HepG2 (cell line): ENCODE data around the gene PEAK3. TPM values are rescaled to one million over a fixed set of nuclear protein-coding genes. Genes with fewer than 3 reads are reported as not detected.

ENCODE experiments used
- ATAC-seq: fragments of 200-7000 bp; cut with Tn5 transposase; 3 replicates; pipeline ENCODE4 v1.9.1; 2020; ENCODE audit warnings: mild to moderate bottlenecking, moderate library complexity
- BruUV-seq: library from RNA; stranded (reverse); fragments of 400-500 nt; replicated peaks from 2 replicates; lab custom pipeline; 2021; lab: Mats Ljungman, UMichigan
- CTCF ChIA-PET: fragments of 300-600 bp; formaldehyde crosslinking; extraction: SDS; loops from one replicate; lab custom pipeline; 2021; ENCODE audit warnings: low total read pairs, inconsistent platforms, low intra/inter-chr PET ratio; lab: Yijun Ruan, JAX
- POLR2A ChIA-PET: fragments of 350-600 bp; sonication (Branson Sonifier 250); formaldehyde crosslinking; loops from one replicate; lab custom pipeline; 2020; ENCODE audit warnings: antibody characterized with exemption, inconsistent platforms; lab: Yijun Ruan, JAX
- DNase-seq: peaks from one replicate; pipeline ENCODE4 v3.0.0-alpha.2; 2015; ENCODE audit warnings: low spot score
- FAIRE-seq: peaks from 3 replicates; lab custom pipeline; 2011; peaks lifted over from hg19 to GRCh38; lab: Jason Lieb, UNC
- H2AFZ ChIP-seq: one replicate; pipeline ENCODE4 v1.6.1; 2011; ENCODE audit warnings: low read length, inconsistent platforms
- H3K27ac ChIP-seq: fragments of 300-600 bp; 3 replicates; pipeline ENCODE4 v1.8.0; 2011; ENCODE audit warnings: mixed run types, mild to moderate bottlenecking, mixed read lengths, low read length, inconsistent platforms; ENCODE audit not compliant: insufficient read depth; ENCODE audit errors: extremely low read length
- H3K27me3 ChIP-seq, 2 experiments: fragments of 200-600 bp in 1 of 2; 2 replicates in 1 of 2; 3 replicates in 1 of 2; pipeline versions ENCODE4 v1.6.0 to v1.8.0; 2011; ENCODE audit warnings: low read length in 2 of 2, mild to moderate bottlenecking in 2 of 2, moderate library complexity in 2 of 2, inconsistent platforms in 1 of 2; ENCODE audit not compliant: insufficient read depth in 2 of 2, control insufficient read depth in 1 of 2
- H3K36me3 ChIP-seq, 2 experiments: fragments of 200-600 bp in 1 of 2; replicated peaks in 1 of 2; 2 replicates in 1 of 2; 3 replicates in 1 of 2; pipeline versions ENCODE4 v1.5.1 to v1.8.0; 2011; ENCODE audit warnings: low read length in 2 of 2, inconsistent platforms in 1 of 2; ENCODE audit not compliant: insufficient read depth in 2 of 2, control insufficient read depth in 1 of 2
- H3K4me1 ChIP-seq: 2 replicates; pipeline ENCODE4 v1.5.1; 2012; ENCODE audit warnings: low read length, inconsistent platforms; ENCODE audit not compliant: insufficient read depth
- H3K4me2 ChIP-seq: 2 replicates; pipeline ENCODE4 v1.6.0; 2011; ENCODE audit warnings: low read depth, low read length, inconsistent platforms
- H3K4me3 ChIP-seq, 3 experiments: fragments of 200-600 bp in 1 of 3; sonication (generic), shearing (Covaris generic) in 1 of 3; replicated peaks in 1 of 3; 2 replicates each; pipeline ENCODE4 v1.5.1; 2011 to 2016; ENCODE audit warnings: low read length in 3 of 3, inconsistent platforms in 2 of 3, low read depth in 2 of 3, mild to moderate bottlenecking in 2 of 3, control low read depth in 1 of 3, mixed read lengths in 1 of 3; ENCODE audit not compliant: insufficient read depth in 1 of 3
- H3K79me2 ChIP-seq: one replicate; pipeline ENCODE4 v1.6.1; 2011; ENCODE audit warnings: low read length, inconsistent platforms; ENCODE audit not compliant: insufficient read depth
- H3K9ac ChIP-seq: 2 replicates; pipeline ENCODE4 v1.6.0; 2011; ENCODE audit warnings: mild to moderate bottlenecking, low read depth, low read length, inconsistent platforms; ENCODE audit not compliant: insufficient read depth
- H3K9me3 ChIP-seq: 2 replicates; pipeline ENCODE4 v1.5.1; 2012; ENCODE audit warnings: mild to moderate bottlenecking, low read length
- H4K20me1 ChIP-seq: 2 replicates; pipeline ENCODE4 v1.6.0; 2011; ENCODE audit warnings: inconsistent platforms, mild to moderate bottlenecking, low read length, moderate library complexity; ENCODE audit not compliant: insufficient read depth
- AGO2 ChIP-seq: fragments of 200-400 bp; formaldehyde crosslinking; optimal IDR thresholded peaks from 2 replicates; pipeline ENCODE3; 2017; ENCODE audit warnings: mild to moderate bottlenecking, low read depth, low read length, moderate library complexity
- NR2F6 ChIP-seq, 2 experiments: IDR thresholded peaks; 2 replicates each; pipeline ENCODE4 v1.6.1; 2016; ENCODE audit warnings: antibody characterized with exemption in 1 of 2, mild to moderate bottlenecking in 1 of 2
- POLR2A ChIP-seq, 2 experiments: IDR thresholded peaks; 2 replicates each; pipeline ENCODE4 v1.6.1; 2011; ENCODE audit warnings: low read depth in 2 of 2, low read length in 2 of 2, mild to moderate bottlenecking in 1 of 2, moderate library complexity in 1 of 2; ENCODE audit not compliant: insufficient read depth in 1 of 2
- THAP11 ChIP-seq: IDR thresholded peaks from 2 replicates; pipeline ENCODE4 v1.6.1; 2016; ENCODE audit warnings: missing biosample characterization, missing genetic modification reagents
- WGBS: methylation state at CpG from one replicate; pipeline ENCODE4 v1.1.6; 2017; ENCODE audit warnings: low lambda C conversion rate; 5-methylcytosine and 5-hydroxymethylcytosine counted together
- in situ Hi-C: cut with HindIII; loops from 2 replicates; pipeline ENCODE4 v1.10.0; 2017; ENCODE audit warnings: low pct_unique_long_range_greater_than_20kb; ENCODE audit not compliant: extremely low pct_ligation_motif_present
- intact Hi-C: fragments of 100-400 bp; cut with micrococcal nuclease; formaldehyde crosslinking; loops from one replicate; pipeline ENCODE4 v1.10.0; 2022; ENCODE audit not compliant: unreplicated experiment
- polyA plus RNA-seq, 8 experiments: library from polyadenylated mRNA; depleted of rRNA in 3 of 8; stranded (reverse) in 7 of 8; unstranded in 1 of 8; fragments of >200 nt; fragmentation: Illumina TruSeq in 4 of 8; extraction: Trizol in 4 of 8; gene quantifications; 2 replicates each; pipeline versions ENCODE4 v1.2.1 to v1.2.3, GENCODE V29; 2011 to 2016; ENCODE audit warnings: low read depth in 4 of 8, missing spikeins in 1 of 8, mixed read lengths in 1 of 8; ENCODE audit not compliant: insufficient read depth in 1 of 8
- total RNA-seq, 5 experiments: library from RNA; depleted of rRNA; stranded (reverse); fragments of >200 nt; fragmentation: Illumina TruSeq; extraction: Trizol; gene quantifications; 2 replicates each; pipeline ENCODE4 v1.2.3, GENCODE V29; 2016; ENCODE audit warnings: low read depth in 1 of 5
- TF ChIP-seq, protein P1 (sequence below): sonication (generic); formaldehyde crosslinking; IDR thresholded peaks from 2 replicates; pipeline ENCODE4 v1.5.1; 2020; ENCODE audit warnings: missing genetic modification reagents, mild to moderate bottlenecking, borderline replicate concordance
- TF ChIP-seq, protein P2 (sequence below): sonication (generic); formaldehyde crosslinking; IDR thresholded peaks from 2 replicates; pipeline ENCODE4 v1.5.1; 2020; ENCODE audit warnings: mild to moderate bottlenecking, missing genetic modification reagents, moderate library complexity

The PEAK3 gene
- total and polyA plus RNA-seq, 2 of the 13 experiments (the other 11 are each of a cell fraction or from before 2014, with no cell fraction given) = not detected

DNA sequence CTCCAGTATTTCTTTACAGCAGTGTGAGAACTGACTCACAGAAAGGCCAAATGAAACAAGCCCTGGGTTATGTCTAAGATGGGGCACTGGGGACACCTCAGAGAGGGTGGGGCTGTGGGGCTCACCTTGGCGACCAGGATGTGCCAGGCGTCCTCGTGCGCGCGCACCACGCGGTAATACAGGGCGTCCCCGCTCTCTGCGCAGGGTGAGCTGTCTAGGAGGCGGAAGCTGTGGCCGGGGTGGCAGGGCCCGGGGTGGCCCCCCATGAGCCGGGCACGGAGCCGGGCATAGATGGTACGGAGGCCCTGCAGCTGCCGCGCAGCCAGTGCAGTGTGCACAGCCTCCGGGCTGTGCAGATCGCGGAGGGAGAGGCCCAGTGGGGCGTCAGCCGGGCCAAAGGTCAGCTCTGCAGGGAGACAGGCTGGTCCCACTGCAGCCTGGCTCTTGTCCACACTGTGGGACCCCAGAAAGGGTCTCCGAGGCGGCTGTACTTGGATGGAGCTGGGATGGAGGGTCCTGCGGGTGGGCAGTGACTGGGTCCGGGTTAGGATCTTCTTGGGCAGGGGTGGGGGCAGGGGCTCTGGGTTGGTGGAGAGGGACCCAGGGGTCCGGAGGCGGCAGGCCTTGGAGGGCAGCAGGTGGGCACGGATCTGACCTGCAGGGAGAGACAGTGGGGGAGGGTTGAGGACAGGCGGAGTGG is 3.4 kb downstream of the PEAK3 start (continued):
- TF ChIP-seq, protein P1, sequence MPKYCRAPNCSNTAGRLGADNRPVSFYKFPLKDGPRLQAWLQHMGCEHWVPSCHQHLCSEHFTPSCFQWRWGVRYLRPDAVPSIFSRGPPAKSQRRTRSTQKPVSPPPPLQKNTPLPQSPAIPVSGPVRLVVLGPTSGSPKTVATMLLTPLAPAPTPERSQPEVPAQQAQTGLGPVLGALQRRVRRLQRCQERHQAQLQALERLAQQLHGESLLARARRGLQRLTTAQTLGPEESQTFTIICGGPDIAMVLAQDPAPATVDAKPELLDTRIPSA (CRISPR knock-in tag) = 0 out of 2 replicates have a peak, but pooled peaks have one; percentile 20
- TF ChIP-seq AGO2 (peak; percentile 73), NR2F6 (IDR thresholded peaks at IDR 0.05) (peak; percentile 44; the same call in 1 of the 2 replicates), NR2F6 (CRISPR knock-in tag; IDR thresholded peaks at IDR 0.05) (peak; percentile 42; the same call in 1 of the 2 replicates)
- TF ChIP-seq, protein P2, sequence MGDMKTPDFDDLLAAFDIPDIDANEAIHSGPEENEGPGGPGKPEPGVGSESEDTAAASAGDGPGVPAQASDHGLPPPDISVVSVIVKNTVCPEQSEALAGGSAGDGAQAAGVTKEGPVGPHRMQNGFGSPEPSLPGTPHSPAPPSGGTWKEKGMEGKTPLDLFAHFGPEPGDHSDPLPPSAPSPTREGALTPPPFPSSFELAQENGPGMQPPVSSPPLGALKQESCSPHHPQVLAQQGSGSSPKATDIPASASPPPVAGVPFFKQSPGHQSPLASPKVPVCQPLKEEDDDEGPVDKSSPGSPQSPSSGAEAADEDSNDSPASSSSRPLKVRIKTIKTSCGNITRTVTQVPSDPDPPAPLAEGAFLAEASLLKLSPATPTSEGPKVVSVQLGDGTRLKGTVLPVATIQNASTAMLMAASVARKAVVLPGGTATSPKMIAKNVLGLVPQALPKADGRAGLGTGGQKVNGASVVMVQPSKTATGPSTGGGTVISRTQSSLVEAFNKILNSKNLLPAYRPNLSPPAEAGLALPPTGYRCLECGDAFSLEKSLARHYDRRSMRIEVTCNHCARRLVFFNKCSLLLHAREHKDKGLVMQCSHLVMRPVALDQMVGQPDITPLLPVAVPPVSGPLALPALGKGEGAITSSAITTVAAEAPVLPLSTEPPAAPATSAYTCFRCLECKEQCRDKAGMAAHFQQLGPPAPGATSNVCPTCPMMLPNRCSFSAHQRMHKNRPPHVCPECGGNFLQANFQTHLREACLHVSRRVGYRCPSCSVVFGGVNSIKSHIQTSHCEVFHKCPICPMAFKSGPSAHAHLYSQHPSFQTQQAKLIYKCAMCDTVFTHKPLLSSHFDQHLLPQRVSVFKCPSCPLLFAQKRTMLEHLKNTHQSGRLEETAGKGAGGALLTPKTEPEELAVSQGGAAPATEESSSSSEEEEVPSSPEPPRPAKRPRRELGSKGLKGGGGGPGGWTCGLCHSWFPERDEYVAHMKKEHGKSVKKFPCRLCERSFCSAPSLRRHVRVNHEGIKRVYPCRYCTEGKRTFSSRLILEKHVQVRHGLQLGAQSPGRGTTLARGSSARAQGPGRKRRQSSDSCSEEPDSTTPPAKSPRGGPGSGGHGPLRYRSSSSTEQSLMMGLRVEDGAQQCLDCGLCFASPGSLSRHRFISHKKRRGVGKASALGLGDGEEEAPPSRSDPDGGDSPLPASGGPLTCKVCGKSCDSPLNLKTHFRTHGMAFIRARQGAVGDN = peak; percentile 45

DNA sequence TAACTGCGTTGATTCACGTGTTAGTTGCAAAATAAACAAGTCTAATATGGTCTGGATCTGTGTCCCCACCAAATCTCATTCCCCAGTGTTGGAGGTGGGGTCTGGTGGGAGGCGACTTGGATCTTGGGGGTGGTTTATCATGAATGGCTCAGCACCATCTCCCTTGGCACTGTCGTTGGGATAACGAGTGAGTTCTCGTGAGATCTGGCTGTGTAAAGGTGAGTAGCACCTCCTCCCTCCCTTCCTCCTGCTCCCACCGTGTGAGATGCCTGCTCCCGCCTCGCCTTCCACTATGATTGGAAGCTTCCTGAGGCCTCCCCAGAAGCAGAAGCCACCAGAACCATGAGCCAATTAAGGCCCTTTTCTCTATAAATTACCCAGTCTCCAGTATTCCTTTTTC is 4.8 kb downstream of the PEAK3 start:
- peaks cover 35% of the 10 kb centered on the region for H4K20me1 ChIP-seq
- ATAC-seq (no peak), DNase-seq (no peak), FAIRE-seq (no peak)
- no peak overlapping the region for H2AFZ ChIP-seq
- peak in 1 of 2 experiments; percentile 34; a peak in 2 of 4 replicates for TF ChIP-seq POLR2A (IDR thresholded peaks at IDR 0.05; ENCODE audit: insufficient read depth in 1 of 2, low read depth in 2 of 2, low read length in 2 of 2)
- TF ChIP-seq THAP11 = no peak
- H3K9ac ChIP-seq = no peak overlapping the region
- H3K9me3 ChIP-seq = no peaks in the 10 kb centered on the region
- POLR2A ChIA-PET = interaction anchor here (1.2 kb wide), 1 partner anchor 9 kb away, joined by 3 read pairs; no protein-coding TSS in a partner anchor
- CTCF ChIA-PET = no interaction called here
- in situ Hi-C loops = loop anchor here (5.0 kb wide), 1 partner anchor 40 kb away; no protein-coding TSS in a partner anchor
- no peak overlapping the region for H3K4me3 ChIP-seq
- no peak overlapping the region for H3K27ac ChIP-seq
- intact Hi-C loops = no loop called here
- H3K79me2 ChIP-seq = peaks cover 7% of the 10 kb centered on the region
- H3K4me1 ChIP-seq = peaks cover 38% of the 10 kb centered on the region
- peaks cover 0 to 6% of the 10 kb centered on the region in 2 experiments; a peak in 1 of 5 replicates for H3K27me3 ChIP-seq
- BruUV-seq = TSS peak; percentile 24
- no peak overlapping the region for H3K4me2 ChIP-seq
- 87% methylated on average over 9 of the region's 9 CpGs for WGBS
- peaks cover 2 to 9% of the 10 kb centered on the region in 2 experiments; a peak in 2 of 5 replicates for H3K36me3 ChIP-seq
